HepG2 (cell line): ENCODE data around the gene HCFC1R1. TPM values are rescaled to one million over a fixed set of nuclear protein-coding genes. Genes with fewer than 3 reads are reported as not detected.
A peak's percentile ranks its signal among the peaks of the same experiment; 100 is the strongest.

Source experiments
- AGO1 ChIP-seq: fragments of 200-400 bp; formaldehyde crosslinking; IDR thresholded peaks from 2 replicates; pipeline ENCODE4 v1.6.1; 2017; ENCODE audit warnings: mild to moderate bottlenecking, low read depth, low read length, moderate library complexity; ENCODE audit not compliant: poor library complexity, severe bottlenecking
- ATF5 ChIP-seq: sonication (generic); formaldehyde crosslinking; IDR thresholded peaks from 2 replicates; pipeline ENCODE4 v1.4.0; 2020; ENCODE audit warnings: mild to moderate bottlenecking, low read depth, missing genetic modification reagents
- CBX5 ChIP-seq: sonication (generic); formaldehyde crosslinking; IDR thresholded peaks from 2 replicates; pipeline ENCODE4 v1.4.0; 2020; ENCODE audit warnings: missing genetic modification reagents, borderline replicate concordance
- CTCF ChIP-seq: sonication (generic); formaldehyde crosslinking; IDR thresholded peaks from 2 replicates; pipeline ENCODE4 v1.5.0; 2020; ENCODE audit warnings: mild to moderate bottlenecking, missing genetic modification reagents, moderate library complexity
- GTF3A ChIP-seq: sonication (generic); formaldehyde crosslinking; conservative IDR thresholded peaks from 2 replicates; pipeline ENCODE4 v1.4.0; 2020; ENCODE audit warnings: mild to moderate bottlenecking, missing genetic modification reagents
- KLF12 ChIP-seq: sonication (generic); formaldehyde crosslinking; IDR thresholded peaks from 2 replicates; pipeline ENCODE4 v1.4.0; 2020; ENCODE audit warnings: missing genetic modification reagents, borderline replicate concordance
- PAWR ChIP-seq: sonication (generic); formaldehyde crosslinking; IDR thresholded peaks from 2 replicates; pipeline ENCODE4 v1.4.0; 2020; ENCODE audit warnings: missing genetic modification reagents, mild to moderate bottlenecking, borderline replicate concordance
- PAX8 ChIP-seq: sonication (generic); formaldehyde crosslinking; IDR thresholded peaks from 2 replicates; pipeline ENCODE4 v1.8.0; 2022; ENCODE audit warnings: mild to moderate bottlenecking, missing genetic modification reagents, borderline replicate concordance
- SIN3A ChIP-seq: IDR thresholded peaks from 2 replicates; pipeline ENCODE4 v1.6.1; 2011; ENCODE audit warnings: low read depth, mild to moderate bottlenecking, control low read depth, low read length, borderline replicate concordance
- SNAI1 ChIP-seq: sonication (generic); formaldehyde crosslinking; IDR thresholded peaks from 2 replicates; pipeline ENCODE4 v1.5.0; 2020; ENCODE audit warnings: mild to moderate bottlenecking, missing genetic modification reagents, borderline replicate concordance
- STAG1 ChIP-seq: sonication (generic); formaldehyde crosslinking; IDR thresholded peaks from 2 replicates; pipeline ENCODE4 v1.4.0; 2020; ENCODE audit warnings: missing genetic modification reagents
- TAF15 ChIP-seq: fragments of 200-400 bp; formaldehyde crosslinking; IDR thresholded peaks from one replicate; pipeline ENCODE4 v1.6.1; 2018; ENCODE audit warnings: mild to moderate bottlenecking, low read depth, low read length; ENCODE audit not compliant: poor library complexity, severe bottlenecking
- TERF1 ChIP-seq: sonication (generic); formaldehyde crosslinking; IDR thresholded peaks from 2 replicates; pipeline ENCODE4 v1.8.0; 2022; ENCODE audit warnings: mild to moderate bottlenecking, missing genetic modification reagents, moderate library complexity
- TFAP4 ChIP-seq: sonication (generic); IDR thresholded peaks from 2 replicates; pipeline ENCODE4 v1.6.1; 2016; ENCODE audit warnings: low read depth, borderline replicate concordance
- ZBTB1 ChIP-seq: sonication (generic); formaldehyde crosslinking; IDR thresholded peaks from 2 replicates; pipeline ENCODE4 v1.4.0; 2020; ENCODE audit warnings: missing genetic modification reagents, borderline replicate concordance
- ZBTB26 ChIP-seq: IDR thresholded peaks from 2 replicates; pipeline ENCODE4 v1.6.1; 2016; ENCODE audit warnings: missing compliant biosample characterization, missing genetic modification reagents, borderline replicate concordance
- ZFP82 ChIP-seq: sonication (generic); formaldehyde crosslinking; IDR thresholded peaks from 2 replicates; pipeline ENCODE4 v1.5.1; 2020; ENCODE audit warnings: mild to moderate bottlenecking, missing genetic modification reagents, borderline replicate concordance
- ZNF160 ChIP-seq: sonication (generic); formaldehyde crosslinking; IDR thresholded peaks from 2 replicates; pipeline ENCODE4 v1.8.0; 2022; ENCODE audit warnings: mild to moderate bottlenecking, inconsistent platforms, missing genetic modification reagents
- ZNF503 ChIP-seq: sonication (generic); formaldehyde crosslinking; IDR thresholded peaks from 2 replicates; pipeline ENCODE4 v1.4.0; 2020; ENCODE audit warnings: missing genetic modification reagents
- ZNF839 ChIP-seq: sonication (generic); formaldehyde crosslinking; IDR thresholded peaks from 2 replicates; pipeline ENCODE4 v1.4.0; 2020; ENCODE audit warnings: missing genetic modification reagents, mild to moderate bottlenecking, borderline replicate concordance
- polyA plus RNA-seq, 8 experiments: library from polyadenylated mRNA; depleted of rRNA in 3 of 8; stranded (reverse) in 7 of 8; unstranded in 1 of 8; fragments of >200 nt; fragmentation: Illumina TruSeq in 4 of 8; extraction: Trizol in 4 of 8; gene quantifications; 2 replicates each; pipeline versions ENCODE4 v1.2.1 to v1.2.3, GENCODE V29; 2011 to 2016; ENCODE audit warnings: low read depth in 4 of 8, missing spikeins in 1 of 8, mixed read lengths in 1 of 8; ENCODE audit not compliant: insufficient read depth in 1 of 8
- total RNA-seq, 5 experiments: library from RNA; depleted of rRNA; stranded (reverse); fragments of >200 nt; fragmentation: Illumina TruSeq; extraction: Trizol; gene quantifications; 2 replicates each; pipeline ENCODE4 v1.2.3, GENCODE V29; 2016; ENCODE audit warnings: low read depth in 1 of 5

HCFC1R1 gene
- total and polyA plus RNA-seq, 2 of the 13 experiments (the other 11 are each of a cell fraction or from before 2014, with no cell fraction given), result 13.8 to 16.1 TPM

- no peak for TF ChIP-seq ATF5 (CRISPR knock-in tag)
- peak; percentile 5 for TF ChIP-seq AGO1
- TF ChIP-seq TAF15, result peak; percentile 18
- 0 out of 2 replicates have a peak, but pooled peaks have one; percentile 7 for TF ChIP-seq STAG1 (CRISPR knock-in tag)
- TF ChIP-seq ZFP82 (CRISPR knock-in tag), result peak; percentile 32; the same call in 1 of the 2 replicates
- 0 out of 2 replicates have a peak, but pooled peaks have one; percentile 22 for TF ChIP-seq SNAI1 (CRISPR knock-in tag)
- TF ChIP-seq KLF12 (CRISPR knock-in tag), result no peak
- TF ChIP-seq CBX5, result no peak
- no peak for TF ChIP-seq ZNF503
- no peak for TF ChIP-seq ZBTB1 (CRISPR knock-in tag)
- TF ChIP-seq GTF3A (CRISPR knock-in tag), result 0 out of 2 replicates have a peak, but pooled peaks have one; percentile 7
- TF ChIP-seq PAWR (CRISPR knock-in tag), result no peak
- TF ChIP-seq CTCF (CRISPR knock-in tag), result peak; percentile 70
- TF ChIP-seq ZBTB26 (CRISPR knock-in tag), result no peak
- 0 out of 2 replicates have a peak, but pooled peaks have one; percentile 24 for TF ChIP-seq SIN3A
- TF ChIP-seq ZNF839 (CRISPR knock-in tag), result no peak
- TF ChIP-seq PAX8 (CRISPR knock-in tag), result no peak
- TF ChIP-seq ZNF160 (CRISPR knock-in tag), result no peak
- 0 out of 2 replicates have a peak, but pooled peaks have one; percentile 16 for TF ChIP-seq TFAP4
- 0 out of 2 replicates have a peak, but pooled peaks have one; percentile 30 for TF ChIP-seq TERF1 (CRISPR knock-in tag)
Measured at GRCh38 chr16:3021449-3022207, 2.1 kb downstream of the HCFC1R1 start (continued).
